ENCODE data around the gene KCNJ9. TPM values are rescaled to one million over a fixed set of nuclear protein-coding genes. Genes with fewer than 3 reads are reported as not detected.

Gene KCNJ9
- total RNA-seq, 1 experiment from 2014 or later: not detected

- BruUV-seq (replicated peaks): no TSS peak
- TF ChIP-seq CTCF (IDR thresholded peaks at IDR 0.05; ENCODE audit: unreplicated experiment): no peak
- CTCF ChIA-PET: interaction anchor here (0.6 to 3.3 kb wide), 5 partner anchors 10 to 287 kb away, joined by 4 to 14 read pairs (median 7); partner anchors contain the start of gene KCNJ10
- no peak overlapping the region for H3K27ac Mint-ChIP-seq (ENCODE audit: unreplicated experiment)
- peaks cover 79% of the 10 kb centered on the region for H3K27me3 Mint-ChIP-seq (ENCODE audit: unreplicated experiment)
- DNase-seq: no peak
- H3K4me3 Mint-ChIP-seq (ENCODE audit: low read depth, unreplicated experiment): no peak overlapping the region
- intact Hi-C loops (cut with micrococcal nuclease; ENCODE audit: unreplicated experiment): loop anchor here (10.0 kb wide), 1 partner anchor 146 kb away; no protein-coding TSS in a partner anchor
- H3K9me3 Mint-ChIP-seq (ENCODE audit: low read depth, unreplicated experiment): no peaks in the 10 kb centered on the region
- H3K36me3 Mint-ChIP-seq (ENCODE audit: insufficient read depth, unreplicated experiment): peaks cover 4% of the 10 kb centered on the region
- H3K4me1 Mint-ChIP-seq (ENCODE audit: low read depth, unreplicated experiment): peaks cover 9% of the 10 kb centered on the region
Measured at GRCh38 chr1:160080381-160081100, 797 bp upstream of the KCNJ9 start.

- Mint-ChIP-seq H3K4me3 (ENCODE audit: low read depth, unreplicated experiment) (no peak overlapping the region), H3K27ac (ENCODE audit: unreplicated experiment) (no peak overlapping the region), H3K9me3 (ENCODE audit: low read depth, unreplicated experiment) (no peaks in the 10 kb centered on the region), H3K36me3 (ENCODE audit: insufficient read depth, unreplicated experiment) (peaks cover 4% of the 10 kb centered on the region), H3K4me1 (ENCODE audit: low read depth, unreplicated experiment) (peaks cover 9% of the 10 kb centered on the region), H3K27me3 (ENCODE audit: unreplicated experiment) (peaks cover 59% of the 10 kb centered on the region)
- TF ChIP-seq CTCF (IDR thresholded peaks at IDR 0.05; ENCODE audit: unreplicated experiment): no peak
- DNase-seq: no peak
- no TSS peak for BruUV-seq (replicated peaks)
- CTCF ChIA-PET: interaction anchor here (0.6 to 1.5 kb wide), 3 partner anchors 12 to 478 kb away, joined by 4 to 7 read pairs (median 5); partner anchors contain the start of gene IGSF8
- intact Hi-C loops (cut with micrococcal nuclease; ENCODE audit: unreplicated experiment): loop anchor here (10.0 kb wide), 1 partner anchor 148 kb away; no protein-coding TSS in a partner anchor
Measured at GRCh38 chr1:160082487-160082886, 1.1 kb downstream of the KCNJ9 start.

GRCh38 chr1:160082926-160083325, 1.6 kb downstream of the KCNJ9 start:
- BruUV-seq (replicated peaks): no TSS peak
- Mint-ChIP-seq H3K4me3 (ENCODE audit: low read depth, unreplicated experiment) (no peak overlapping the region), H3K9me3 (ENCODE audit: low read depth, unreplicated experiment) (no peaks in the 10 kb centered on the region), H3K27me3 (ENCODE audit: unreplicated experiment) (peaks cover 55% of the 10 kb centered on the region), H3K36me3 (ENCODE audit: insufficient read depth, unreplicated experiment) (peaks cover 4% of the 10 kb centered on the region), H3K27ac (ENCODE audit: unreplicated experiment) (no peak overlapping the region), H3K4me1 (ENCODE audit: low read depth, unreplicated experiment) (peaks cover 9% of the 10 kb centered on the region)
- CTCF ChIA-PET: interaction anchor here (0.6 to 1.5 kb wide), 3 partner anchors 12 to 477 kb away, joined by 4 to 7 read pairs (median 5); partner anchors contain the start of gene IGSF8
- DNase-seq: no peak
- no peak for TF ChIP-seq CTCF (IDR thresholded peaks at IDR 0.05; ENCODE audit: unreplicated experiment)
- intact Hi-C loops (cut with micrococcal nuclease; ENCODE audit: unreplicated experiment): loop anchor here (10.0 kb wide), 1 partner anchor 148 kb away; no protein-coding TSS in a partner anchor

GRCh38 chr1:160083968-160084770, 2.8 kb downstream of the KCNJ9 start:
- H3K9me3 Mint-ChIP-seq (ENCODE audit: low read depth, unreplicated experiment): no peaks in the 10 kb centered on the region
- peaks cover 9% of the 10 kb centered on the region for H3K4me1 Mint-ChIP-seq (ENCODE audit: low read depth, unreplicated experiment)
- intact Hi-C loops (cut with micrococcal nuclease; ENCODE audit: unreplicated experiment): loop anchor here (10.0 kb wide), 1 partner anchor 149 kb away; no protein-coding TSS in a partner anchor
- no TSS peak for BruUV-seq (replicated peaks)
- no peak overlapping the region for H3K4me3 Mint-ChIP-seq (ENCODE audit: low read depth, unreplicated experiment)
- no peaks in the 10 kb centered on the region for H3K36me3 Mint-ChIP-seq (ENCODE audit: insufficient read depth, unreplicated experiment)
- peaks cover 43% of the 10 kb centered on the region for H3K27me3 Mint-ChIP-seq (ENCODE audit: unreplicated experiment)
- DNase-seq: peak; percentile 67
- CTCF ChIA-PET: interaction anchor here (1.9 kb wide), 1 partner anchor 15 kb away, joined by 10 read pairs; the partner anchor contains the start of gene IGSF8
- peak; percentile 47 for TF ChIP-seq CTCF (IDR thresholded peaks at IDR 0.05; ENCODE audit: unreplicated experiment)
- no peak overlapping the region for H3K27ac Mint-ChIP-seq (ENCODE audit: unreplicated experiment)

Data from Calu3 (cell line).